MM.1S (cell line): ENCODE data around the gene CD9.

Source experiments
- EZH2phosphoT487 ChIP-seq: fragments of 300-600 bp; sonication (generic); IDR thresholded peaks from 2 replicates; pipeline ENCODE4 v1.6.1; 2018; ENCODE audit warnings: antibody characterized with exemption, low read length
- TF ChIP-seq, protein P1 (sequence below): fragments of 300-600 bp; sonication (generic); IDR thresholded peaks from 2 replicates; pipeline ENCODE4 v1.5.1; 2016; ENCODE audit warnings: antibody characterized with exemption, low read length, mixed read lengths

DNA sequence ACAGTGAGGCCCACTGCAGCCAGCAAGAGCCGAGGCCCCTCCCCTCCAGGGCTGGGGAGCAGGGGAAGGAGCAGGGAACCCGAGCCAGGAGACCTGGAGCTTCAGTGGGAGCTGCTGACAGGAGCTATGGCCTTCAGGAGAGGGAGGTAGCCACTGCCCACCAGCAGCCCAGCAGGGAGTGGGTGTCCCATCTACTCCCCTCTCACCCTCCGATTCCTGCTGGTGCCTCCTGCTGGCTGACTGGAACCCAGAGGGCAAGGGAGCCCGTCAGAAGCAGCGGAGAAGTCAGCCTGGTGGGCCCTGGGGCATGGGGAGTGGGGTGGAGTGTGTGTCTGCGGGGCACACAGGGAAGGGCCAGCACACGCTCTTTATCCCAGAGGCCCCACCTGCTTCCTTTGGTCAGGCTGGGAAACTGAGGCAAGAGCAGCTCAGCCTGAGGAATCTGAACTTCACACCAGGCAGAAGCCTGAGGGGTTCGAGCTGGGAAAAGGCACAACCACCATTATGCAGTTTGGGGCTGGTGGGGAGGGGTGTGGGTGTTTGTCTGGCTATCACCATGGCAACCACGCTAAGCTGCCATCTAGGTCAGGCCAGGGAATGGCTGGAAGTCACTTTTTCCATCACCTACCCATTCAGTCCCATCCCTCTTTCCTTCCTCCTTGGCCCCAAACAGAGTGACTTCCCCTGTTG lies 73.5 kb downstream of the CD9 start:
- TF ChIP-seq, protein P1, sequence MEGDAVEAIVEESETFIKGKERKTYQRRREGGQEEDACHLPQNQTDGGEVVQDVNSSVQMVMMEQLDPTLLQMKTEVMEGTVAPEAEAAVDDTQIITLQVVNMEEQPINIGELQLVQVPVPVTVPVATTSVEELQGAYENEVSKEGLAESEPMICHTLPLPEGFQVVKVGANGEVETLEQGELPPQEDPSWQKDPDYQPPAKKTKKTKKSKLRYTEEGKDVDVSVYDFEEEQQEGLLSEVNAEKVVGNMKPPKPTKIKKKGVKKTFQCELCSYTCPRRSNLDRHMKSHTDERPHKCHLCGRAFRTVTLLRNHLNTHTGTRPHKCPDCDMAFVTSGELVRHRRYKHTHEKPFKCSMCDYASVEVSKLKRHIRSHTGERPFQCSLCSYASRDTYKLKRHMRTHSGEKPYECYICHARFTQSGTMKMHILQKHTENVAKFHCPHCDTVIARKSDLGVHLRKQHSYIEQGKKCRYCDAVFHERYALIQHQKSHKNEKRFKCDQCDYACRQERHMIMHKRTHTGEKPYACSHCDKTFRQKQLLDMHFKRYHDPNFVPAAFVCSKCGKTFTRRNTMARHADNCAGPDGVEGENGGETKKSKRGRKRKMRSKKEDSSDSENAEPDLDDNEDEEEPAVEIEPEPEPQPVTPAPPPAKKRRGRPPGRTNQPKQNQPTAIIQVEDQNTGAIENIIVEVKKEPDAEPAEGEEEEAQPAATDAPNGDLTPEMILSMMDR = no peak
- no peak for TF ChIP-seq EZH2phosphoT487
